Upper lobe of left lung (tissue), 4 donors: Measurements from ENCODE around the gene PCDH8.

Source experiments
- CTCF ChIP-seq, 6 experiments: fragments of 450-650 bp in 4 of 6; fragments of 200-600 bp in 2 of 6; sonication (generic) in 2 of 6; IDR thresholded peaks; one replicate each; pipeline ENCODE4 v1.5.1; 2016 to 2019; ENCODE audit warnings: antibody characterized with exemption in 6 of 6
- POLR2A ChIP-seq, 4 donors: fragments of 450-650 bp; IDR thresholded peaks; one replicate each; pipeline ENCODE4 v1.5.1; 2016 to 2017; ENCODE audit warnings: antibody characterized with exemption in 4 of 4, mild to moderate bottlenecking in 2 of 4
- POLR2AphosphoS5 ChIP-seq, 2 donors: sonication (generic); formaldehyde crosslinking; IDR thresholded peaks; one replicate each; pipeline ENCODE4 v1.5.1; 2017; ENCODE audit warnings: antibody characterized with exemption in 2 of 2

- no peak for TF ChIP-seq POLR2A (IDR thresholded peaks at IDR 0.05)
- TF ChIP-seq POLR2AphosphoS5 (IDR thresholded peaks at IDR 0.05), result no peak
- TF ChIP-seq CTCF (IDR thresholded peaks at IDR 0.05), result no peak
Measured at GRCh38 chr13:52850396-52851136, 2.1 kb upstream of the PCDH8 start.
